Prostate gland (tissue), 2 donors: ENCODE data around the gene C2orf49. TPM values are rescaled to one million over a fixed set of nuclear protein-coding genes. Genes with fewer than 3 reads are reported as not detected.

Experiments used
- DNase-seq: peaks from one replicate; pipeline ENCODE4 v3.0.0-alpha.2; 2019; ENCODE audit warnings: low spot score
- H3K27ac ChIP-seq, 2 donors: fragments of 200-600 bp; sonication (generic); 2 replicates each; pipeline ENCODE4 v1.5.1; 2017 to 2019
- H3K27me3 ChIP-seq: fragments of 200-600 bp; sonication (generic); replicated peaks from 2 replicates; pipeline ENCODE4 v1.5.1; 2019; ENCODE audit not compliant: insufficient read depth
- H3K36me3 ChIP-seq, 2 donors: fragments of 200-600 bp; sonication (generic); 1 replicate in 1 of 2; 2 replicates in 1 of 2; pipeline versions ENCODE4 v1.5.1 to v1.8.1; 2017 to 2019
- H3K4me1 ChIP-seq: fragments of 200-600 bp; sonication (generic); replicated peaks from 2 replicates; pipeline ENCODE4 v1.5.1; 2019
- H3K4me3 ChIP-seq, 2 donors: fragments of 200-600 bp; sonication (generic); 2 replicates each; pipeline ENCODE4 v1.5.1; 2017 to 2019
- H3K9me3 ChIP-seq: fragments of 200-600 bp; sonication (generic); 2 replicates; pipeline ENCODE4 v1.5.1; 2017
- POLR2A ChIP-seq: fragments of 450-650 bp; IDR thresholded peaks from one replicate; pipeline ENCODE4 v1.6.1; 2016; ENCODE audit warnings: antibody characterized with exemption, mild to moderate bottlenecking
- POLR2AphosphoS5 ChIP-seq: sonication (generic); formaldehyde crosslinking; IDR thresholded peaks from one replicate; pipeline ENCODE4 v1.6.1; 2017; ENCODE audit warnings: antibody characterized with exemption
- WGBS: methylation state at CpG from one replicate; pipeline ENCODE4 v1.1.5; 2018; 5-methylcytosine and 5-hydroxymethylcytosine counted together
- intact Hi-C: fragments of 100-400 bp; cut with DNase I; formaldehyde crosslinking; loops from one replicate; pipeline ENCODE4 v1.14.2; 2022
- total RNA-seq, 2 donors: library from RNA; depleted of rRNA; stranded (reverse); fragments of >200 nt; gene quantifications; one replicate each; pipeline ENCODE4 v1.1.0, GENCODE V29; 2016
- TF ChIP-seq, protein P1 (sequence below), 4 experiments: fragments of 200-600 bp in 2 of 4; fragments of 450-650 bp in 2 of 4; sonication (generic) in 2 of 4; IDR thresholded peaks; 1 replicate in 3 of 4; 2 replicates in 1 of 4; pipeline ENCODE4 v1.5.1; 2016 to 2019; ENCODE audit warnings: antibody characterized with exemption in 4 of 4, mild to moderate bottlenecking in 2 of 4, moderate library complexity in 2 of 4

Gene C2orf49
- total RNA-seq, 2 donors from 2014 or later = 13.1 to 26.2 TPM

DNA sequence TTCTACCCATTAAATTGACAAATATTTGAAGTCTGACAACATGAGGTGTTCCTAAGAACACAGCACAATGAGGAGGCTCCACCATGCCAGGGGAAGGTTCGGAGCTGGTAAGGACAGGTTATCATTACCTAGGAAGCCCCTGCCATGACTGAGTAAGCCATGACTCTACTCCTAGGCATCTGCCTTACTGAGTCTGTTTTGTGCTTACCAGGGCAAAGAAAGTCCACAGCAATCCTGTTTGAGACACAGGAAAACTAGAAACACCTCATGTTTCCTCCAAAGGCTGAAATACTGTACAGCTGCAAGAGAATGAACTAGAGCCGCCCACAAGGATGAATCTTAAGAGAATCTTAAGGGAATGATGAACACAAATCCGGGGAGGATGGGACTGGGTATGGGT is 19.4 kb upstream of the C2orf49 start:
- H3K4me1 ChIP-seq = peaks cover 3% of the 10 kb centered on the region
- WGBS = over 99% methylated on average over 3 of the region's 3 CpGs
- no peaks in the 10 kb centered on the region for H3K9me3 ChIP-seq
- no peak overlapping the region for H3K27ac ChIP-seq
- intact Hi-C loops = no loop called here
- H3K27me3 ChIP-seq = no peaks in the 10 kb centered on the region
- no peak overlapping the region for H3K4me3 ChIP-seq
- DNase-seq = no peak
- TF ChIP-seq POLR2AphosphoS5 (no peak), POLR2A (no peak)
- TF ChIP-seq, protein P1, sequence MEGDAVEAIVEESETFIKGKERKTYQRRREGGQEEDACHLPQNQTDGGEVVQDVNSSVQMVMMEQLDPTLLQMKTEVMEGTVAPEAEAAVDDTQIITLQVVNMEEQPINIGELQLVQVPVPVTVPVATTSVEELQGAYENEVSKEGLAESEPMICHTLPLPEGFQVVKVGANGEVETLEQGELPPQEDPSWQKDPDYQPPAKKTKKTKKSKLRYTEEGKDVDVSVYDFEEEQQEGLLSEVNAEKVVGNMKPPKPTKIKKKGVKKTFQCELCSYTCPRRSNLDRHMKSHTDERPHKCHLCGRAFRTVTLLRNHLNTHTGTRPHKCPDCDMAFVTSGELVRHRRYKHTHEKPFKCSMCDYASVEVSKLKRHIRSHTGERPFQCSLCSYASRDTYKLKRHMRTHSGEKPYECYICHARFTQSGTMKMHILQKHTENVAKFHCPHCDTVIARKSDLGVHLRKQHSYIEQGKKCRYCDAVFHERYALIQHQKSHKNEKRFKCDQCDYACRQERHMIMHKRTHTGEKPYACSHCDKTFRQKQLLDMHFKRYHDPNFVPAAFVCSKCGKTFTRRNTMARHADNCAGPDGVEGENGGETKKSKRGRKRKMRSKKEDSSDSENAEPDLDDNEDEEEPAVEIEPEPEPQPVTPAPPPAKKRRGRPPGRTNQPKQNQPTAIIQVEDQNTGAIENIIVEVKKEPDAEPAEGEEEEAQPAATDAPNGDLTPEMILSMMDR (IDR thresholded peaks at IDR 0.05) = no peak
- no peaks in the 10 kb centered on the region for H3K36me3 ChIP-seq

DNA sequence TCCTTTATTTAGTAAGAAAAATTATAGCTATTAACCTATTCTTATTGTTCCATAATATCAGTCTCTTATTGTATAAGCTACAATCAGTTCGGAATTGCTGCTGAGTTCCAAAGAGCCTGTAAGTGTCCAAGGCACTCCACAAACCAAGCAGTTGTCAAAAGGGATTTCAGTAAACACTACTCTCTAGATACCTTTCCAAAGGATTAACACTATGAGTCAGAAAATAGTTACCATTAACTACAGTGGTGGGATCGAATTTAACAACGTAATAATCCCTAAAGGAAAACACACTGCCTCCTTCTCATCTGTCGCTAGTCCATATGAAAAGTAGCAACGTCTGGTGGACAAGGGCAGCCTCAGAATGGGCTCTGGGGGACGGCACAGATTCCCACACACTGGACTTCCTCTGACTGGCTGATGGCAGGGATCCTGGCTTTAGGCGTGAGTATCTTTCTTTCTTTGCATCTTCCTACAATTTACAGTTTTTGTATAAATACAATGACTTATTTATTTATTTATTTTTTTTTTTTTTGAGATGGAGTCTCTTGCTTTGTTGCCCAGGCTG is 16.6 kb upstream of the C2orf49 start:
- peaks cover 13% of the 10 kb centered on the region for H3K4me1 ChIP-seq
- H3K36me3 ChIP-seq = no peaks in the 10 kb centered on the region
- WGBS = 54% methylated on average over 7 of the region's 7 CpGs
- no peaks in the 10 kb centered on the region for H3K9me3 ChIP-seq
- H3K27me3 ChIP-seq = no peaks in the 10 kb centered on the region
- H3K4me3 ChIP-seq = no peak overlapping the region
- no peak for DNase-seq
- TF ChIP-seq, protein P1 (IDR thresholded peaks at IDR 0.05) = no peak
- no peak for TF ChIP-seq POLR2A
- no peak for TF ChIP-seq POLR2AphosphoS5
- intact Hi-C loops = no loop called here
- no peak overlapping the region for H3K27ac ChIP-seq

DNA sequence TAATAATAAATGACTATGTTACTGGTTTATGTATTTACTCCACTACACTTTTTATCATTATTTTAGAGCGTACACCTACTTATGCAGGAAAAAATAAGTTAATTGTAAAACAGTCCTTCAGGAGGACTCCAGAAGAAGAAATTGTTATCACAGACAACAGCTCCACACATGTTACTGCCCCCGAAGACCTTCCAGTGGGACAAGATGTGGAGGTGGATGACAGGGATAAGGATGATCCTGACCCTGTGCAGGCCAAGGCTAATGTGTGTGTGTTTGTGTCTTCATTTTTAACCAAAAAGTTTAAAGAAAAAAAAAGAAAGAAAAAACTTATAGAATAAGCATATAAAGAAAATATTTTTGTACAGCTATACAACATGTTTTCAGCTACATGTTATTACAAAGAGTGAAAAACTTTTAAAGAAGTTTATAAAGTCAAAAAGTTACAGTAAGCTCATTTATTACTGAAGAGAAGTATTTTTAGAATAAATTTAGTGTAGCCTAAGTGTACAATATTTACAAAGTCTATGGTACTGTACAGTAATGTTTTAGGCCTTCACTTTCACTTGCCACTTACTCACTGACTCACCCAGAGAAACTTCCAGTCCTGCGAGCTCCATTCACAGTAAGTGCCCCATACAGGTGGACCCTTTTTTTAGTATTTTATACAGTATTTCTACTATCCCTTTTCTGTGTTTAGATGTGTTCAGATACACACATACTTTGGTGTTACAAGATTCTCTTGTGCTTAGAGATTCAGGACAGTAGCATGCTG is 15.3 kb upstream of the C2orf49 start:
- Histone ChIP-seq H3K4me3 (no peak overlapping the region), H3K27me3 (no peaks in the 10 kb centered on the region), H3K4me1 (peaks cover 13% of the 10 kb centered on the region), H3K36me3 (no peaks in the 10 kb centered on the region), H3K27ac (no peak overlapping the region), H3K9me3 (no peaks in the 10 kb centered on the region)
- DNase-seq = no peak
- TF ChIP-seq, protein P1 (IDR thresholded peaks at IDR 0.05) = no peak
- TF ChIP-seq POLR2A (no peak), POLR2AphosphoS5 (no peak)
- 86% methylated on average over 3 of the region's 3 CpGs for WGBS
- intact Hi-C loops = no loop called here

DNA sequence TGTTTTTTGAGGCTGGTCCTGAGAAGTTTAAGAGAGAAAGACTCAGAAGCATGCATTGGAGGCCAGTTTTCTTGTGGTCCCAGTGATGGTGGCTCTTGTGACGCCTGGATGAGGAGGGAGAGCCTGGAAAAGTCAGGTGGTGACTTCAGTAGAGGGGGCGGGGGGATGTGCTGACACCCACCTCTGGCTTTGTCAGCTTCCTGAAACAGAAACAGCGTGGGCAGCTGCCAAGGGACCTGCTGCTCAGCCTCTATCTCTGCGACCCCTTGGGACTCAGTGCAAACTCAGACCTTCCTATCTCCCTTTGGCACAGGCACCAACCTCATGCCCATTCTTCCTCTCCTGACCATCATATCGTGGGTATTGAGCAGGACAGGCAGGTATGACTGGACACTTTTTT is 14.2 kb upstream of the C2orf49 start:
- intact Hi-C loops = no loop called here
- H3K9me3 ChIP-seq = no peaks in the 10 kb centered on the region
- no peak overlapping the region for H3K27ac ChIP-seq
- TF ChIP-seq POLR2A (no peak), POLR2AphosphoS5 (no peak)
- TF ChIP-seq, protein P1 (IDR thresholded peaks at IDR 0.05) = no peak
- peaks cover 13% of the 10 kb centered on the region for H3K4me1 ChIP-seq
- H3K36me3 ChIP-seq = no peaks in the 10 kb centered on the region
- WGBS = 78% methylated on average over 5 of the region's 5 CpGs
- H3K4me3 ChIP-seq = no peak overlapping the region
- DNase-seq = no peak
- no peaks in the 10 kb centered on the region for H3K27me3 ChIP-seq

DNA sequence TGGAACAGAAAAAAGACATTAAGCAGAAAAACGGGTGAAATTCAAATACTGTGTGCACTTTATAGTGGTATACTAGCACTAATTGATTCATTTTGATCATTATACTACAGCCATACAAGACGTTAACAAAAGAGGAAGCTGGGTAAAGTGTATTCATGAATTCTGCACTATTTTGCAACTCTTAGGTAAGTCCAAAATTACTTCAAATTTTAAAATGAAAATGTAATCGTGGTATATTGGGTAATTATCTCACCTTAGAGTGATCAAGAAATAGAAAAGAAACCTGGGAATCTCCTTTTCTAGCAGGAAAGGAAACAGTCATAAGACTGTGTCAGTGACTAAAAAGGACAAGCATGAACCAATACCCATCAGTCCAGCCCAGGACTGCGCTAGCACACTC is 13.2 kb upstream of the C2orf49 start:
- DNase-seq = no peak
- Histone ChIP-seq H3K27ac (peak overlapping the region in 1 of 2 donors; percentile 37), H3K4me3 (no peak overlapping the region), H3K9me3 (no peaks in the 10 kb centered on the region), H3K27me3 (no peaks in the 10 kb centered on the region), H3K4me1 (peaks cover 10% of the 10 kb centered on the region), H3K36me3 (no peaks in the 10 kb centered on the region)
- TF ChIP-seq, protein P1 (IDR thresholded peaks at IDR 0.05) = no peak
- no peak for TF ChIP-seq POLR2A
- no peak for TF ChIP-seq POLR2AphosphoS5
- intact Hi-C loops = no loop called here
- WGBS = 70% methylated on average over 4 of the region's 4 CpGs
